Ovary (tissue), 9 donors: ENCODE results near the gene DHCR24. TPM values are rescaled to one million over a fixed set of nuclear protein-coding genes. Genes with fewer than 3 reads are reported as not detected.

Source experiments
- DNase-seq, 5 donors: peaks; one replicate each; pipeline ENCODE4 v3.0.0-alpha.2; 2019 to 2020
- H3K27ac ChIP-seq, 2 donors: fragments of 200-600 bp; one replicate each; pipeline versions ENCODE4 v1.5.1 to v1.8.0; 2019 to 2022
- H3K27me3 ChIP-seq: fragments of 200-600 bp; one replicate; pipeline ENCODE4 v1.8.0; 2022
- H3K36me3 ChIP-seq: fragments of 200-600 bp; sonication (generic); one replicate; pipeline ENCODE4 v1.5.1; 2019
- H3K4me1 ChIP-seq: one replicate; pipeline ENCODE4 v1.8.1; 2013; ENCODE audit warnings: mild to moderate bottlenecking, moderate library complexity; ENCODE audit not compliant: insufficient read depth
- H3K4me3 ChIP-seq: fragments of 200-600 bp; sonication (generic); one replicate; pipeline ENCODE4 v1.5.1; 2017
- H3K9me3 ChIP-seq, 2 donors: fragments of 200-600 bp in 1 of 2; sonication (generic) in 1 of 2; one replicate each; pipeline versions ENCODE4 v1.5.1 to v1.8.1; 2013 to 2019; ENCODE audit warnings: mild to moderate bottlenecking in 1 of 2, moderate library complexity in 1 of 2
- CTCF ChIP-seq, 3 donors: fragments of 450-650 bp in 2 of 3; fragments of 200-600 bp in 1 of 3; IDR thresholded peaks; one replicate each; pipeline versions ENCODE4 v1.5.1 to v1.8.0; 2016 to 2022; ENCODE audit warnings: antibody characterized with exemption in 3 of 3, mild to moderate bottlenecking in 1 of 3
- EP300 ChIP-seq: sonication (generic); formaldehyde crosslinking; IDR thresholded peaks from one replicate; pipeline ENCODE4 v1.6.1; 2017; ENCODE audit warnings: antibody characterized with exemption
- POLR2A ChIP-seq: fragments of 450-650 bp; IDR thresholded peaks from one replicate; pipeline ENCODE4 v1.6.1; 2017; ENCODE audit warnings: antibody characterized with exemption, mild to moderate bottlenecking, moderate library complexity
- WGBS, 3 donors: extraction: QIAGEN DNeasy Blood & Tissue Kit in 1 of 3; methylation state at CpG; one replicate each; pipeline versions ENCODE4 v1.1.5 to v1.1.7; 2013 to 2017; 5-methylcytosine and 5-hydroxymethylcytosine counted together
- intact Hi-C, 4 donors: fragments of 100-400 bp; cut with DNase I; formaldehyde crosslinking; loops; one replicate each; pipeline versions ENCODE4 v1.11.0 to v1.15.1; 2022 to 2023
- polyA plus RNA-seq, 2 donors: library from polyadenylated mRNA; stranded (reverse); fragments of 200-250 nt in 1 of 2; fragments of 350-450 nt in 1 of 2; fragmentation: Illumina TruSeq in 1 of 2; extraction: RNeasy Lipid Tissue Mini Kit (QIAGEN cat#74804) in 1 of 2; gene quantifications; one replicate each; pipeline ENCODE4 v1.2.3, GENCODE V29; 2013 to 2014
- total RNA-seq, 7 donors: library from RNA; depleted of rRNA in 2 of 7; stranded (reverse); fragments of >200 nt in 2 of 7; fragmentation: NEBNext Ultra II Directional in 3 of 7; extraction: Animal tissue kit (Norgen Biotek cat#: 25700) in 3 of 7; gene quantifications; one replicate each; pipeline versions ENCODE4 v1.1.0 to v1.2.4, GENCODE V29; 2016 to 2023
- donor health status: DM: no; HTN: no; CAD: no; lungs with moderate emphysema.
- donor health status: DM: no; HTN: no; CAD: no.
- donor health status: Bipolar disorder and iron deficiency.
- donor health status: DM: yes; HTN: yes; CAD: no.
- donor health status: DM: no; HTN: no; CAD: no.
- donor health status: DM: yes; HTN: yes; CAD: no.

Gene DHCR24
- total and polyA plus RNA-seq, 9 donors, result 10.5 to 1,394 (median 74.6) TPM

- intact Hi-C loops, result loop anchor here in 2 of 4 donors (5.0 to 10.0 kb wide), 3 partner anchors 308 to 951 kb away; no protein-coding TSS in a partner anchor
- H3K4me3 ChIP-seq, result no peak overlapping the region
- no peak for DNase-seq
- no peak overlapping the region for H3K27ac ChIP-seq
- no peaks in the 10 kb centered on the region for H3K36me3 ChIP-seq
- H3K9me3 ChIP-seq, result no peaks in the 10 kb centered on the region
- WGBS, 3 donors, result 76 to 80% (median 77%) methylated on average over 13 of the region's 13 CpGs
- H3K4me1 ChIP-seq, result no peaks in the 10 kb centered on the region
- TF ChIP-seq CTCF (IDR thresholded peaks at IDR 0.05) (no peak), EP300 (no peak), POLR2A (no peak)
- H3K27me3 ChIP-seq, result no peaks in the 10 kb centered on the region
These were observed 74.1 kb downstream of the DHCR24 start for GRCh38 chr1:54812801-54813484.

- H3K4me3 ChIP-seq, result no peak overlapping the region
- intact Hi-C loops, result loop anchor here in 2 of 4 donors (5.0 to 10.0 kb wide), 3 partner anchors 307 to 950 kb away; no protein-coding TSS in a partner anchor
- H3K9me3 ChIP-seq, result no peaks in the 10 kb centered on the region
- TF ChIP-seq EP300 (no peak), CTCF (IDR thresholded peaks at IDR 0.05) (no peak), POLR2A (no peak)
- no peaks in the 10 kb centered on the region for H3K27me3 ChIP-seq
- WGBS, 3 donors, result 76 to 77% (median 77%) methylated on average over 18 of the region's 18 CpGs
- H3K36me3 ChIP-seq, result no peaks in the 10 kb centered on the region
- no peaks in the 10 kb centered on the region for H3K4me1 ChIP-seq
- no peak for DNase-seq
- no peak overlapping the region for H3K27ac ChIP-seq
These were observed 75.0 kb downstream of the DHCR24 start for GRCh38 chr1:54811739-54812655.

GRCh38 chr1:54811066-54811465 lies 75.9 kb downstream of the DHCR24 start:
- no peak overlapping the region for H3K4me3 ChIP-seq
- H3K4me1 ChIP-seq, result no peaks in the 10 kb centered on the region
- intact Hi-C loops, result loop anchor here in 2 of 4 donors (5.0 to 10.0 kb wide), 3 partner anchors 306 to 949 kb away; no protein-coding TSS in a partner anchor
- H3K27ac ChIP-seq, result no peak overlapping the region
- DNase-seq, result no peak
- TF ChIP-seq POLR2A (no peak), CTCF (IDR thresholded peaks at IDR 0.05) (no peak), EP300 (no peak)
- H3K9me3 ChIP-seq, result no peaks in the 10 kb centered on the region
- H3K36me3 ChIP-seq, result no peaks in the 10 kb centered on the region
- H3K27me3 ChIP-seq, result no peaks in the 10 kb centered on the region
- WGBS, 3 donors, result 82 to 86% (median 86%) methylated on average over 5 of the region's 5 CpGs

DNA sequence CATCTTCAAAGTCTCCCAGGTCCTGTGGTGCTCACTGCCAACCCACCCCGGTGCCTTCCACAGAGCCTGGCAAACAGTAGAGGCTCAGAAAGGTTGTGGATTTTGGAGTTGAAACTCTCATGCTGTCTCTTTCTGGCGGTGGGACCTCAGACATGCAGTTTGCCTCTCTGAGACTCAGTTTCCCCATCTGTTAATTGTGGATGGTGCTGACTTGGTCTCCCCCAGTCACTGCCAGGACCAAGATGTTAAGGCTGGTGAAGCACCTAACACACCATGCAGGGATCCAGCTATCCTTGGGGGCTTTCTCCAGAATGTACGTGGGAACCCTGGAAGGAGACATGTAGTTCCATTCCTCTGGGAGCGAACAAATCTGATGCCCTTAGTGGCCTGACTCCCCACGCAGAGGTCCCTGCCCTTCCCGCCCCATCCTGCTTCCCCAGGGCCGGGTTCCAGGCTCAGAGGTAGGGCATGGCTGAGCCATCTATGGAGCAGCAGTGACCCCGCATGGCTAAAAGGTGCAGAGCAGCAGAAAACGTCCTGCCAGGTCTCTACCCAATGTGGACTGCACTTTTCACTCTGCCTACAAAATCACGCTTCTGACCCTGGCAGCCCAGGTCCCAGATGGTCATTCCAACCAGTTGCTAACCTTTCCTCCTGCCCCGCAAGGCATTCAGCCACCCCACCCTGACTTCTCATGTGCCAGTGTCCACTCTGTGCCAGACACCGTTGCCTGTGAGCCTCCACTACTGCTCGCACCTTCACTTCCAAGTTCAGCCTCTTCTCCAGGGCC lies 76.6 kb downstream of the DHCR24 start:
- 27 to 32% (median 27%) methylated on average over 13 of the region's 13 CpGs for WGBS, 3 donors
- no peak overlapping the region for H3K27ac ChIP-seq
- H3K36me3 ChIP-seq, result no peaks in the 10 kb centered on the region
- H3K4me3 ChIP-seq, result no peak overlapping the region
- no peaks in the 10 kb centered on the region for H3K4me1 ChIP-seq
- TF ChIP-seq CTCF (IDR thresholded peaks at IDR 0.05) (peak; percentile 39 to 84 (median 76)), POLR2A (no peak)
- H3K27me3 ChIP-seq, result no peaks in the 10 kb centered on the region
- intact Hi-C loops, result loop anchor here in 2 of 4 donors (5.0 to 10.0 kb wide), 3 partner anchors 306 to 948 kb away; no protein-coding TSS in a partner anchor
- DNase-seq, result peak; percentile 48 to 80 (median 64)
- no peaks in the 10 kb centered on the region for H3K9me3 ChIP-seq
